ENCODE measurements around the gene SMYD3.

The SMYD3 gene

DNA sequence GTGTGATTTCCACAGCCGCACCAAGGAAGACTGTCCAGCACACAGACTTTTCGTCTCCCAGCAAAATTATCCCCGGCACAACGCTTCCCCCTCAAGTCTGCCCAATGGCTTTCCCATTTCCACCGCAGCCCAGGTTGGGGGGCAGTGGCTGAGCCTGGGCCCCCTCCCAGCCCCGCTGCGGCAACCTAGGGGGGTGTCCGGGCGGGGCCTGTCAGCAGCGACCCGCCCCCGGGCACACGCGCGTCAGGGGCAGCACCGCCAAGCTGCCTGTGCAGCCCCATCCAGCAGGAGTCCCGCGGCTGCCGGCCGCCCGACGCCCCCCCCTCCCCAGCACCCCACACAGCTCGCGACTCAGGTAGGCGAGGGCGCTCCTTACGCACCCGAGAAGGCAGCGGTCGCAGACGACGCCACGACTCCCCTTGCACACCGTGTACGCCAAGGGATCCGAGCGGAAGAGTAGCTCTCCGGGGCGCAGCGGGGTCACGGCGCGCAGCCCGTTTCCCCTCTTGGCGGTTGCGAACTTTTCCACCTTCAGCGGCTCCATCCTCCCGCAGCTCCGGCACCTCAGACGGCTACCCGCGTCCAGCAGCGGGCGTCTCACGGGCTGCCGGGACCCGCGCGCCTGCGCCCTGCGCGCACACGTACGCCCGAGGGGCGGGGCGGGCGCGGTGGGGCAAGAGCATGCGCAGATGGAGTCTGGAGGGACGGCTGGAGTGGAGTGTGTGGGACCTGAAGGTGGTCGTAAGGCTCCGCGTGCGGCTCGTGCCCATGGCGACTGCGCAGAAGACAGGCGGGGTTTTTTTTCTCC, at the start of gene SMYD3:
TSS of gene SMYD3 (minus strand) at position 606 of the 808 bp plus-strand sequence.
- TF ChIP-seq PKNOX1 (IDR thresholded peaks at IDR 0.05) (no peak), TARDBP (IDR thresholded peaks at IDR 0.05) (no peak), ELF4 (IDR thresholded peaks at IDR 0.05) (no peak), LEF1 (IDR thresholded peaks at IDR 0.05; ENCODE audit: borderline replicate concordance) (no peak), NFRKB (IDR thresholded peaks at IDR 0.05) (no peak)
- CTCF ChIA-PET: no interaction called here
- POLR2A ChIA-PET: no interaction called here
- DNase-seq (ENCODE audit: extremely low spot score): peak; percentile 89

DNA sequence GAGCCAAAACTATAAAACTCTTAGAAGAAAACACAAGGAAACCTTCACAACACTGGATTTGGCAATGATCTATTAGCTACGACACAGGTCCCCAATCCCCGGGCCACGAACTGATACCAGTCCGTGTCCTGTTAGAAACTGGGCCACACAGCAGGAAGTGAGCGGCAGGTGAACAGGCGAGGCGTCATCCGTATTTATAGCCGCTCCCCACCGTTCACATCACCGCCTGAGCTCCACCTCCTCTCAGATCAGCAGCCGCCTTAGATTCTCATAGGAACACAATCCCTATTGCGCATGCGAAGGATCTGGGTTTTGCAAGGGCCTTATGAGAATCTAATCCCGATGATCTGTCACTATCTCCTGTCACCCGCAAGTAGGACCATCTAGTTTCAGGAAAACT, 47.1 kb upstream of the SMYD3 start:
- ChIA-PET CTCF (no interaction called here), POLR2A (no interaction called here)
- DNase-seq (ENCODE audit: extremely low spot score): no peak
- TF ChIP-seq TARDBP (IDR thresholded peaks at IDR 0.05) (no peak), PKNOX1 (IDR thresholded peaks at IDR 0.05) (no peak)

GRCh38 chr1:246552110-246552509, 45.0 kb upstream of the SMYD3 start:
- TF ChIP-seq SP1 (IDR thresholded peaks at IDR 0.05): no peak
- no peak for TF ChIP-seq CTBP1 (IDR thresholded peaks at IDR 0.05; ENCODE audit: borderline replicate concordance)
- no peak for TF ChIP-seq ZNF384 (IDR thresholded peaks at IDR 0.05)
- no peak for TF ChIP-seq HDGF (IDR thresholded peaks at IDR 0.05; ENCODE audit: borderline replicate concordance)
- TF ChIP-seq BHLHE40 (IDR thresholded peaks at IDR 0.05; ENCODE audit: borderline replicate concordance): no peak
- TF ChIP-seq ARNT (IDR thresholded peaks at IDR 0.05): no peak
- no peak for TF ChIP-seq FOXK2 (IDR thresholded peaks at IDR 0.05)
- no peak for TF ChIP-seq PKNOX1 (IDR thresholded peaks at IDR 0.05)
- TF ChIP-seq ELF4 (IDR thresholded peaks at IDR 0.05): no peak
- no peak for TF ChIP-seq L3MBTL2 (conservative IDR thresholded peaks at IDR 0.05)
- POLR2A ChIA-PET: no interaction called here
- DNase-seq (ENCODE audit: extremely low spot score): no peak
- CTCF ChIA-PET: no interaction called here

GRCh38 chr1:246550402-246550801, 43.3 kb upstream of the SMYD3 start:
- ChIA-PET CTCF (interaction anchor here (0.6 kb wide), 1 partner anchor 1440 kb away, joined by 3 read pairs; no protein-coding TSS in a partner anchor), POLR2A (no interaction called here)
- no peak for DNase-seq (ENCODE audit: extremely low spot score)
- TF ChIP-seq FOXM1 (IDR thresholded peaks at IDR 0.05; ENCODE audit: borderline replicate concordance): no peak
- no peak for TF ChIP-seq SP1 (IDR thresholded peaks at IDR 0.05)
- TF ChIP-seq PKNOX1 (IDR thresholded peaks at IDR 0.05): no peak
- TF ChIP-seq FOXA1 (IDR thresholded peaks at IDR 0.05): no peak
- no peak for TF ChIP-seq SUZ12 (IDR thresholded peaks at IDR 0.05)
- TF ChIP-seq ARNT (IDR thresholded peaks at IDR 0.05): no peak
- no peak for TF ChIP-seq CTBP1 (IDR thresholded peaks at IDR 0.05; ENCODE audit: borderline replicate concordance)
- no peak for TF ChIP-seq NFRKB (IDR thresholded peaks at IDR 0.05)

DNA sequence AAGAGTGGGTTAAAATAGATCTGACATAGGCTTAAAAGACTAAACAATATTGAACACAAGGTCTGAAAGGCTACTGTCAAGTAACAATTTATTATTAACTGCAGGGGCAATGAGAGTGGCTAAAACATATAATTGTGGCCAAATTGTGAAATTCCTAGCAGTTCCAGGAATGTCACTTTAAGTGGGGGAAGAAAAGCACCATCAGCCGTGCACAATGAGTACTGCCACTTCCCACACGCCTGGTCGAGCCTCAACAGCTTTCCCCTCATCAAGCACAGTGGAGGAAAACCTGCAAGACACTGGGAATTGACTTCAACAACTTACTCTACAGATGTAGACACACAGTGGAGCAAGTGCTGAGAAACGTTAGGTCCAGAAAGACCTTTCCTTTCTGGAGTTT, 42.6 kb upstream of the SMYD3 start:
- ChIA-PET CTCF (no interaction called here), POLR2A (no interaction called here)
- TF ChIP-seq CTBP1 (IDR thresholded peaks at IDR 0.05; ENCODE audit: borderline replicate concordance) (no peak), PKNOX1 (IDR thresholded peaks at IDR 0.05) (no peak), TARDBP (IDR thresholded peaks at IDR 0.05) (no peak), FOXM1 (IDR thresholded peaks at IDR 0.05; ENCODE audit: borderline replicate concordance) (no peak), ELF4 (IDR thresholded peaks at IDR 0.05) (no peak), BHLHE40 (IDR thresholded peaks at IDR 0.05; ENCODE audit: borderline replicate concordance) (no peak)
- DNase-seq (ENCODE audit: extremely low spot score): no peak

- DNase-seq (ENCODE audit: extremely low spot score): no peak
- ChIA-PET CTCF (interaction anchor here (0.7 kb wide), 1 partner anchor 109 kb away, joined by 4 read pairs; no protein-coding TSS in a partner anchor), POLR2A (no interaction called here)
- no peak for TF ChIP-seq ARNT (IDR thresholded peaks at IDR 0.05)
- TF ChIP-seq ELF4 (IDR thresholded peaks at IDR 0.05): no peak
- TF ChIP-seq PKNOX1 (IDR thresholded peaks at IDR 0.05): no peak
- TF ChIP-seq NFRKB (IDR thresholded peaks at IDR 0.05): no peak
- TF ChIP-seq FOXK2 (IDR thresholded peaks at IDR 0.05): no peak
- no peak for TF ChIP-seq ZNF384 (IDR thresholded peaks at IDR 0.05)
These were observed 36.9 kb upstream of the SMYD3 start for GRCh38 chr1:246544001-246544400.

Data from HEK293T (cell line).